Hair follicle dermal papilla cell (primary cell): Measurements from ENCODE around the gene RHOB. TPM values are rescaled to one million over a fixed set of nuclear protein-coding genes. Genes with fewer than 3 reads are reported as not detected.

ENCODE experiments used
- small RNA-seq: library from RNA; depleted of rRNA; stranded (forward); fragments of <200 nt; gene quantifications from one replicate; pipeline ENCODE3, GENCODE V24; 2012
- total RNA-seq: library from RNA; depleted of rRNA; stranded (reverse); fragments of >200 nt; gene quantifications from 2 replicates; pipeline ENCODE4 v1.2.3, GENCODE V29; 2012

RHOB gene
- total RNA-seq = 152 and 153 TPM in 2 replicates

GRCh38 chr2:20446917-20447436, at the start of gene RHOB:
Gene RHOB (plus strand): TSS chr2:20447074. CDS start chr2:20447466, 392 bp downstream.

Small RNA genes within 50 kb of the gene (small RNA-seq; reads per million reads assigned to genes)
- gene RF00019 = not detected
- gene RNA5SP86 = not detected

Other genes starting within 250 kb of the RHOB start
- 69.8 and 152 TPM in 2 replicates for gene SDC1, start 221.9 kb upstream of the RHOB start, total RNA-seq
- 42.0 and 54.8 TPM in 2 replicates for gene PUM2, start 96.2 kb upstream of the RHOB start, total RNA-seq
- gene HS1BP3, start 204.0 kb downstream of the RHOB start, total RNA-seq = 42.7 and 44.8 TPM in 2 replicates
- gene GDF7, start 220.1 kb downstream of the RHOB start, total RNA-seq = under 0.01 TPM in 1 of 2 replicates, not detected in the other